GM12865 (cell line): ENCODE data around the gene PDGFA.

Experiments
- DNase-seq: peaks from one replicate; pipeline ENCODE4 v3.0.0; 2010; ENCODE audit warnings: low read depth
- H3K4me3 ChIP-seq: 2 replicates; pipeline ENCODE4 v1.5.1; 2011; ENCODE audit warnings: mild to moderate bottlenecking, low read depth, low read length, control low read depth
- CTCF ChIP-seq: IDR thresholded peaks from 2 replicates; pipeline ENCODE4 v1.5.1; 2011; ENCODE audit warnings: low read length, control low read depth, low read depth, inconsistent platforms; ENCODE audit not compliant: insufficient read depth; ENCODE audit errors: missing control alignments

Gene PDGFA

GRCh38 chr7:514651-515598 lies 4.7 kb downstream of the PDGFA start:
- TF ChIP-seq CTCF: no peak
- DNase-seq: no peak
- no peak overlapping the region for H3K4me3 ChIP-seq

GRCh38 chr7:514242-514641 lies 5.4 kb downstream of the PDGFA start:
- no peak for DNase-seq
- no peak overlapping the region for H3K4me3 ChIP-seq
- no peak for TF ChIP-seq CTCF

GRCh38 chr7:513521-514166 lies 6.0 kb downstream of the PDGFA start:
- DNase-seq: no peak
- TF ChIP-seq CTCF: no peak
- no peak overlapping the region for H3K4me3 ChIP-seq

- H3K4me3 ChIP-seq: no peak overlapping the region
- DNase-seq: no peak
- no peak for TF ChIP-seq CTCF
Observed at GRCh38 chr7:512541-513311, 6.9 kb downstream of the PDGFA start.

GRCh38 chr7:512146-512510 lies 7.5 kb downstream of the PDGFA start:
- no peak overlapping the region for H3K4me3 ChIP-seq
- DNase-seq: no peak
- no peak for TF ChIP-seq CTCF

GRCh38 chr7:511476-512145 lies 8.0 kb downstream of the PDGFA start:
- no peak for TF ChIP-seq CTCF
- DNase-seq: no peak
- no peak overlapping the region for H3K4me3 ChIP-seq
